Measurements from ENCODE around the gene QRICH2.
A peak's percentile ranks its signal among the peaks of the same experiment; 100 is the strongest.

QRICH2 gene

DNA sequence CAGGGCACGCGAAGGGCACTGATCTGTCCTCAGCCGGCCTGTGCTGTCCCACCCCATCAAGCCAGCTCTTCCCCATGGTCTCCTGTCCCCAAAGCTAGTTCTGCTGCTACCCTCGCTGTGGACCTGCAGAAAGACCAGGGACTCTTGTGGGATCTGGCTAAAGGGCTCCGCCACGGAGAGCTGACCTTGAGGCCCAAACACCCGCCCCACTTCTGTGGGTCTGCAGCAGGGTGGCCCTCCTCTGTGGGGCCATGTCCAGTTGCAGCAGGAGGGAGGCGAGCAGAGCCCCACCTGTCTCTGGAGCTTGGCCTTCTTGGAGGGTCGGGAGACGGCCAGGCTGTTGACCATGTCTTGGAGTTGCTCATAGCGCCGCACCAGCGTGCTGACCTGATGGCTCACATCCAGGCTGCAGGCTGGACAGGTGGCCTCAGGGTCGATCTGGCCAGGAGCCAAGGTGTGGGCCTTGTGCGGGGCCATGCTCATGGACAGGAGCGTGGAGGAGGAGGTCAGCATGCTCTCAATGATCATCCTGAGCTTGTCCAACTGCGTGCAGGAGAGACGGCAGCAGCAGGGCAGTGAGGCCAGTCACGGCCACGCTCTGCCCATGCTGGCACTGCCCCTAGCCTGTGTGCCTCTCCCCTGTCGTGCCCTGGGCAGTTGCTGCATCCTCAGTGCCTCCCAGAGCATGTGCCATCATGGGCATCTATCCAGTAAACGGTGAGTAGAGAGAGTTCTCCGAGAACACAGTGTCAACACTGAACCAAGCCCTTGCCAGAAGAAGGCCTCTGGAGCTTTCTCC lies 26.3 kb downstream of the QRICH2 start:
- TF ChIP-seq, protein P1, sequence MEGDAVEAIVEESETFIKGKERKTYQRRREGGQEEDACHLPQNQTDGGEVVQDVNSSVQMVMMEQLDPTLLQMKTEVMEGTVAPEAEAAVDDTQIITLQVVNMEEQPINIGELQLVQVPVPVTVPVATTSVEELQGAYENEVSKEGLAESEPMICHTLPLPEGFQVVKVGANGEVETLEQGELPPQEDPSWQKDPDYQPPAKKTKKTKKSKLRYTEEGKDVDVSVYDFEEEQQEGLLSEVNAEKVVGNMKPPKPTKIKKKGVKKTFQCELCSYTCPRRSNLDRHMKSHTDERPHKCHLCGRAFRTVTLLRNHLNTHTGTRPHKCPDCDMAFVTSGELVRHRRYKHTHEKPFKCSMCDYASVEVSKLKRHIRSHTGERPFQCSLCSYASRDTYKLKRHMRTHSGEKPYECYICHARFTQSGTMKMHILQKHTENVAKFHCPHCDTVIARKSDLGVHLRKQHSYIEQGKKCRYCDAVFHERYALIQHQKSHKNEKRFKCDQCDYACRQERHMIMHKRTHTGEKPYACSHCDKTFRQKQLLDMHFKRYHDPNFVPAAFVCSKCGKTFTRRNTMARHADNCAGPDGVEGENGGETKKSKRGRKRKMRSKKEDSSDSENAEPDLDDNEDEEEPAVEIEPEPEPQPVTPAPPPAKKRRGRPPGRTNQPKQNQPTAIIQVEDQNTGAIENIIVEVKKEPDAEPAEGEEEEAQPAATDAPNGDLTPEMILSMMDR (IDR thresholded peaks at IDR 0.05; ENCODE audit: low read depth, low read length) = no peak
- H3K36me3 ChIP-seq = no peaks in the 10 kb centered on the region
- H3K4me1 ChIP-seq = no peaks in the 10 kb centered on the region
- no peaks in the 10 kb centered on the region for H3K9me3 ChIP-seq
- H3K4me3 ChIP-seq (ENCODE audit: low read depth, low read length) = no peak overlapping the region
- DNase-seq = no peak
- H3K27me3 ChIP-seq = no peaks in the 10 kb centered on the region

DNA sequence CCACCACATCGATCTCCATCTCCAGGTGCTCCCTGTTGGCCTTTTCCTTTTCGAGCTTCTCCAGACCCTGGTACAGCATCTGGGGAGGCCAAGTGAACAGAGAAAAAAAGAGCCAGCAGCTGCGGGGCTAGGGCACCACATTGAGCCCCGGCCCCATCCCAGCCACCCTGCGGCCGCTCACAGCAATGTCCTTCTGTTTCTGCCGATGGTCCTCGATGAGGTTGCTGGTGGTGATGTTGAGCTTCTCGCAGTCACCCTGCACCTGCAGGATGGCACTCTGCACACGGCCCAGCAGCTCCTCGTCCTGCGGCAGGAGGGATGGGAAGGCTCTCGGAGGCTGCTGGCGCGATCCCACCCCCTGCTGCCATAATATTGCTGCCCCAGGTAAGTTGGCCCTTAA lies 27.4 kb downstream of the QRICH2 start:
- no peak overlapping the region for H3K4me3 ChIP-seq (ENCODE audit: low read depth, low read length)
- H3K4me1 ChIP-seq = no peaks in the 10 kb centered on the region
- TF ChIP-seq, protein P1 (IDR thresholded peaks at IDR 0.05; ENCODE audit: low read depth, low read length) = no peak
- H3K36me3 ChIP-seq = no peaks in the 10 kb centered on the region
- H3K27me3 ChIP-seq = no peaks in the 10 kb centered on the region
- no peak for DNase-seq
- no peaks in the 10 kb centered on the region for H3K9me3 ChIP-seq

DNA sequence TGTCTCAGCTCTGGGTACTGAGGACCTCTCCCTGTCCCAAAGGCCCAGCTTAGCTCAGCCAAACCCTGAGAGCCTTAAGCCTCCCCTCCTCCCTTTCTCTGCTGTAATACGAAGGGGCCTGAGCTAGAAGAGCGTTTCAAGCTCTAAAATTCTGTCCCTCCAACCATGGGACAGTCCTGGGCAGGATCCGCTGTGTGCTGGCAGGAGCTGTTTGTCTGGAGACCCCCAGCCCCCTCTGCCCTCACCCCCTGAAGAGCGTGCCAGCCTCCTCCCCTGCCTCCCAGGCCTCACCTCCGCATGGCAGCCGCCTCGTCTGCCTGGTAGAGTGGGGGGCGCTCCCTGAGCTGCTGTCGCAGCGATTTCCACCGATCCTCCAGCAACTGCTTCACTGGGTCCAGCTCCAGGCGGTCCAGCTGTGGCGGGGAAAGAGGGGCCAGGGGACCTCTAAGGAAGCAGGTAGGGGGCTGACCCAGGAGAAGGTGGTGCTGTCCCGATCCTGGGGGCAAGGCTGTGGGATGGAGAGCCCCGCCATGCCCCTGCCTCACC lies 28.3 kb downstream of the QRICH2 start:
- Histone ChIP-seq H3K9me3 (no peaks in the 10 kb centered on the region), H3K27me3 (no peaks in the 10 kb centered on the region), H3K4me1 (no peaks in the 10 kb centered on the region), H3K4me3 (ENCODE audit: low read depth, low read length) (no peak overlapping the region), H3K36me3 (no peaks in the 10 kb centered on the region)
- no peak for DNase-seq
- TF ChIP-seq, protein P1 (IDR thresholded peaks at IDR 0.05; ENCODE audit: low read depth, low read length) = no peak

DNA sequence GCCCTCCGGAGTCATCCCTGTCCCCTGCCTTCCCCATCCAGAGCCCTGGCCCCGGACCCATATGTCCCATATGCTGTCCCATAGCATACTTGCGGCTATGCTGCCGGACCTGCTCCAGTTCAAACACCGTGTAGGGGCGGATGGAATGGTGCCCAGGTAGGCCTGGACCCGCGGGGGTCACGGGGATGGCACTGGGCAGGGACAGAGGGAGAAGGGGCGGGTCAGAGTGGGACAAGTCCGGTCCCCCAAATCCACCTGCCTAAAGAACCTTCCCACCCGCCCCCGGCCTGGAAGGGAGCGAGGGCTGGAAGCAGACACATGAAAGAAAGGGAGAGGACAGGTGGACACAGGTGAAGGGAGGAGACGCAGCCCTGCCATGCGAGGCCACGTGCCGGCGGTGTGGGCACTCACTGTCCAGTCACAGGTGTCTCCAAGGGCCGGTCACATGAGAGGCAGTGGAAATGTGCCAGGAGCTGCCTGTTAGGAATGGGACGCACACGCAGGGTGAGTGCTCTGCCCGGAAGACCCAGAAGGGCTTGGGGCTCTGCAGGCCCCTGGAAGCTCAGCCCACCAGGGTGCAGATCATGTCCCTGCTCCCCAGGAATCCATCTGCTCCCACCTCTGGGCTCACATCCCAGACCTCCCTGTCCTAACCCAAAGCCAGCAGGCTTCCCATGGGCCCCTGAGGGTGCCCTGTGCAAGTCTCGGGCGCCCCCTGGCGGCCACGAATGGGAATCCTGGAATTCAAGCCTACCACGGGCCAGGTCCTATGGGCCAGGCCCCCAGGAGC lies 28.9 kb downstream of the QRICH2 start:
- peak; percentile 91 for DNase-seq
- H3K4me3 ChIP-seq (ENCODE audit: low read depth, low read length) = no peak overlapping the region
- H3K9me3 ChIP-seq = no peaks in the 10 kb centered on the region
- TF ChIP-seq, protein P1 (IDR thresholded peaks at IDR 0.05; ENCODE audit: low read depth, low read length) = peak; percentile 98
- H3K4me1 ChIP-seq = no peaks in the 10 kb centered on the region
- H3K27me3 ChIP-seq = no peaks in the 10 kb centered on the region
- no peaks in the 10 kb centered on the region for H3K36me3 ChIP-seq

DNA sequence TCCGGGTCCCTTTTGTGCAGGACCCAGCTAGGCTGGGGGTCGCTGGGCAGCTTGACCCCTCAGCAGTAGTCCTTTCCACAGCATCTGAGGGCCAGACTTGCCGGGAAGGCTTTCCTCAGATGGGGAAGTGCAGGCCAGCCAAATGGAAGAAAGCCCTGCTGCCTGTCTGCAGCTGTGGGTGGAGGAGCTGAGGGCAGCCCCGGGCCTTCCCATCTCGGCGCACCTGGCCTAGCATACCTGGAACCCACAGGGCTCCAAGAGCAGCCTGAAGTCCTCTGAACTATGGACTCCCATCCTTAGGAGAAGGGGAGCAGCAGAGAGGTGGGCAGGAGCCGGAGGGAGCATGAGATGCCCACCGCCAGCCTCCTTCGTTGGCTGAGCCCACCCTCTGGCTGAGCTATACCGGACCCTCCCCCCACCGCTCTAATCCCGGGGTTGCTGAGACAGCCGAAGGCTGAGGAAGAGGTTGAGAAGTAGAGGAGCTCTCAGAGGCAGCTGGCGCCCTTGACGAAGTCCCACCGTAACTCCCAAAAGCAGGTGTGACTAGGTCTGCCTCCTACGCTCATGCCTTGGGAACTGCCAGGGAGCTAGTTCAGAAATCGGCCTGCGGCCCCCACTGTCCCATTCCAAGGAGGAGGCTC lies 29.7 kb downstream of the QRICH2 start:
- H3K36me3 ChIP-seq = no peaks in the 10 kb centered on the region
- H3K4me1 ChIP-seq = no peaks in the 10 kb centered on the region
- no peak overlapping the region for H3K4me3 ChIP-seq (ENCODE audit: low read depth, low read length)
- DNase-seq = no peak
- TF ChIP-seq, protein P1 (IDR thresholded peaks at IDR 0.05; ENCODE audit: low read depth, low read length) = no peak
- no peaks in the 10 kb centered on the region for H3K9me3 ChIP-seq
- H3K27me3 ChIP-seq = no peaks in the 10 kb centered on the region
